GM19372 (cell line): ENCODE measurements around the gene P2RY8.
"Not testable (repeated sequence)": the region's sequence is repeated elsewhere in the genome, so short reads cannot be mapped to it uniquely, and the experiment has no call there.

Experiments
- ATAC-seq: cut with Tn5 transposase; IDR thresholded peaks from one replicate; pipeline ENCODE4 v1.9.1; 2021; ENCODE audit warnings: mild to moderate bottlenecking, low read depth, moderate library complexity; ENCODE audit not compliant: unreplicated experiment

The P2RY8 gene, protein sequence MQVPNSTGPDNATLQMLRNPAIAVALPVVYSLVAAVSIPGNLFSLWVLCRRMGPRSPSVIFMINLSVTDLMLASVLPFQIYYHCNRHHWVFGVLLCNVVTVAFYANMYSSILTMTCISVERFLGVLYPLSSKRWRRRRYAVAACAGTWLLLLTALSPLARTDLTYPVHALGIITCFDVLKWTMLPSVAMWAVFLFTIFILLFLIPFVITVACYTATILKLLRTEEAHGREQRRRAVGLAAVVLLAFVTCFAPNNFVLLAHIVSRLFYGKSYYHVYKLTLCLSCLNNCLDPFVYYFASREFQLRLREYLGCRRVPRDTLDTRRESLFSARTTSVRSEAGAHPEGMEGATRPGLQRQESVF

DNA sequence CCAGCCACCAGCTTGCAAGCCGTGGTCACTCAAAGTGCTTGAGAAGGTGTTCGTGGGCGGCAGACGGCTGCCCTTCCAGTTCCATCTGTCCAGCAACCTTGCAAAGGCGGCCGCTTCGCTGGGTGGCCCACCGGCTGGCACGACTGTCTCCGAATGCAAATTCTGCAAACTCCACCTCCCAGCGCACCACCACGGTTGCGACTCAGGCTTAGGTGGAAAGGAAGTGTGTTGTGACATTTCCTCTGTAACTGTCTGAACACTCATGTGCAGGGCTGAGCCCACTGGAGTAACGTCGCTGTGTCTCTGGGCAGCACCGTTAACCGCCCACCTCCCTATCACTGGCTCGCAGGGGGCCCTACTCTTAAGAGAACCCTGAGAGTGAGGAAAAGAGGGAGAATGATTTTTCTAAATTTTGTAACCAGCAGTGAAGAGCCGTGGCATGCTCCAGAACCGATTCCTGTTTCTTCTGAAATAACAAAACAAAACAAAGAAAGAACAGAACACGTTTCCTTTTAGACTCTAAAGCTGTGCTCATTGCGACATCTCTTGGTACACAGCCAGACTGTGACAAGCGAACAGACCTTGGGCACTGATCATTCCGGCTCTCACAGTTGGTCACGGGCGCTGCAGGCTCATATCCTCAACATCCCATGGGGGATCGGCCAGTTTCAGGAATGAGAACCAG lies at the start of gene P2RY8:
Gene P2RY8 (minus strand): TSS at position 155 of the 685 bp plus-strand sequence. CDS start 70,627 bp downstream, outside the sequence.
- peak; percentile 75 for ATAC-seq

DNA sequence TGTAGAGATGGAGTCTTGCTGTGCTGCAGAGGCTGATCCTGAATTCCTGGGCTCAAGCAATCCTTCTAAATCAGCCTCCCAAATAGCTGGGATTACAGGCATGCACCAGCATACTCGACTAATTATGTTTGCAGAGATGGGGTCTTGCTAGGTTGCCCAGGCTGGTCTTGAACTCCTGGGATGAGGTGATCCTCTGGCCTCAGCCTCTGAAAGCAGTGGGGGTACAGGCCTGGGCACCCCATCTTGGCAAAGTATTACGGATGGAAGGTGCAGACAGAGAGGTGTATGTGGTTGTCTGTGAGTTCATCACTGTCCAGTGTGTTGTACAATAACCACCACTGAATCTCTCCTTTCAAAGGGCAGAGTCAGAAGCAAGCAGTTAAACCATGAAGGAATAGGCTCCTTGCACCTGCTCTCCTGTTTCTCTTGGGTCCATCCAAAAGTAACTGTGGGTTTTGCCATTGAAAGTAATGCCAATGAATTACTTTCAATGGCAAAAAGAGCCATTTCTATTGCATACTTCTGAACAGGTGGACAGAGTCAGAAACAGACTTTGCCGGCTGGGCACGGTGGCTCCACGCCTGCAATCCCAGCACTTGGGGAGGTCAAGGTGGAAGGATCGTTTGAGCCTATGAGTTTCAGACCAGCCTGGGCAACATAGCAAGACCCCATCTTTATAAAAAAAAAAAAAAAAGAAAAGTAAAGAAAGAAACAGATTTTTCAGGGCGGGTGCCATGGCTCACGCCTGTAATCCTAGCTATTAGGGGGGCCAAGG lies 47.4 kb upstream of the P2RY8 start:
- no peak for ATAC-seq

DNA sequence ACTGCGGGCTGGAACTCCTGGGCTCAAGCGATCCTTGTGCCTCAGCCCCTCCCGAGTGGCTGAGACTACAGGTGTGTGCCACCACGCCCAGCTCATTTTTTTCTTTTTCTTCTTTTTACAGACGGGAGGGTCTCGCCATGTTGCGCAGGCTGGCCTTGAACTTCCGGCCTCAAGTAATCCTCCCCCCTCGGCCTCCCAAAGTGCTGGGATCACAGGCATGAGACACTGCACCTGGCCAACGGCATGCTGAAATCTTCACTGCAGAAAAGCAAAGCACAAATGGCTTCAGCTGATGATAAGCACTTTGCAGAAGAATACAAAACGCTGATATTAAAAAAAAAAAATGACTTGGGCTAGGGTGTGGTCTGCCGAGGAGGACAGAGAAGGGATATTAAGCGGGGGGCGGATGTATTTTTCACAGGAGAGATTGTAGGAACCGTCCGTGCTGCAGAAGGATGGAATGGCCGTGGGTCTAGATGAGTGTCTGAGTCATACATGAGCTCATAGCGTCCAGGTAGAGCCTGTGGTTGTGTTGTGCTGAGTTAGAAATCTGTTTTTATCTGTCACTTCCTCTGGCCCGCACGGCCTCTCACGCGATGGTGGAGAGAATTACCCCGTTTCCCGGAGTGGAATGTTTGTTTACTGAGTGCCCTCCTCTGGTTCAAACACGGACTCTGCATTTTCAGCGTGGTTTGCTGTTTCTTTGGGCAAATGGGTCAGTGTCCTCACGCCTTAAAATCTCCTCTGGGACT lies 45.9 kb upstream of the P2RY8 start:
- ATAC-seq = peak; percentile 74

DNA sequence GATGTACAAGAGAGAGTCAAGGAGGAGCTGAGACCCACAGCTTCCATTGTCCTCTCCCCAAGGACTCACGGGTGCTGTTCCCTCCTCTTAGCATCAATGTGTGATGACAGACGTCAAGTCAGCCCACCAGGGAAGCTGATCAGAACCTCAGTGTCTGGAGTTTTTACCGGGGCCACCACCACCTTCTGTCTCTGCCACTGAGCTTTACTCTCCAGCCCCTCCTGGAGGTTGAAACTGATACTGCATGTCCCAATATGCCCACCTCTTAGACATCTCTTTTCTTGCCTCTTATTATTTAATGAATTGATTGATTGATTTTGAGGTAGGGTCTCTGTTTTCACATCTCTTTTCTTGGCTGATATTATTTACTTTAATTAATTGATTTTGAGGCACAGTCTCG lies 44.1 kb upstream of the P2RY8 start:
- no peak for ATAC-seq

DNA sequence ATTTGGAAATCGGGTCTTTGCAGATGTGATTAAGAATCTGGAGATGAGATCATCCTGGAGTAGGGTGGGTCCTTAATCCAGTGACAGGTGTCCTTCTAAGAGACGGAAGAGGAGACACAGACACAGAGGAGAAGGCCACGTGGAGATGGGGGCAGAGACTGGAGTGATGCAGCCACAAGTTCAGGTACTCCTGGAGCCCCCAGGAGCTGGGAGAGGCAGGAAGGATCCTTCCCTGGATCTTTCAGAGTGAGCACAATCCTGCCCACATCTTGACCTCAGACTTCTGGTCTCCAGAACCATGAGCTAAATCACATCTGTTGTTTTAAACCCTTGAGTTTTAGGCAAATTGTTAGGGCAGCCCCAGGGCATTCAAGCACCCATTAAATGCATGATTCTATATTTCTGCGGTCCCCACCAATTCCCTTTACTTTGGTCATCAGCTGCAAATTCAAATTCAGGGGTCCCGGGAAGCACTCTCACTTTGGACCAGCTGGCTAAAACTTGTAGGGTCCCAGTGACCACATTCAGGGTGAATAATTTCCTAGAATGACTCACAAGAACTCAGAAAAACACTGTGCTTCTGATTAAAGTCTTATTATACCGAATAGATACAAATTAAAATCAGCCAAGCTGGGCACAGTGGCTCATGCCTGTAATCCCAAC lies 41.7 kb upstream of the P2RY8 start:
- no peak for ATAC-seq

DNA sequence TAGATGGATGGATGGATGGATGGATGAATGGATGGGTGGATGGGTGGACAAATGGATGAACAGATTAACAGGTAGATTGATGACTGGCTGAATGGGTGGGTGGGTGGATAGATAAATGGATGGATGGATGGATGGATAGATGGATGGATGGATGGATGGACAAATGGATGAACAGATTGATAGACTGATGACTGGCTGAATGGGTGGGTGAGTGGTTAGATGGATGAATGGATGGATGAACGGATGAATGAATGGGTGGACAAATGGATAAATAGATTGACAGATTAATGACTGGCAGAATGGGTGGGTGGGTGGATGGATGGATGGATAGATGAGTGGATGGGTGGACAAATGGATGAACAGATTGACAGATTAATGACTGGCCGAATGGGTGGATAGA lies 40.9 kb upstream of the P2RY8 start:
- no peak for ATAC-seq

DNA sequence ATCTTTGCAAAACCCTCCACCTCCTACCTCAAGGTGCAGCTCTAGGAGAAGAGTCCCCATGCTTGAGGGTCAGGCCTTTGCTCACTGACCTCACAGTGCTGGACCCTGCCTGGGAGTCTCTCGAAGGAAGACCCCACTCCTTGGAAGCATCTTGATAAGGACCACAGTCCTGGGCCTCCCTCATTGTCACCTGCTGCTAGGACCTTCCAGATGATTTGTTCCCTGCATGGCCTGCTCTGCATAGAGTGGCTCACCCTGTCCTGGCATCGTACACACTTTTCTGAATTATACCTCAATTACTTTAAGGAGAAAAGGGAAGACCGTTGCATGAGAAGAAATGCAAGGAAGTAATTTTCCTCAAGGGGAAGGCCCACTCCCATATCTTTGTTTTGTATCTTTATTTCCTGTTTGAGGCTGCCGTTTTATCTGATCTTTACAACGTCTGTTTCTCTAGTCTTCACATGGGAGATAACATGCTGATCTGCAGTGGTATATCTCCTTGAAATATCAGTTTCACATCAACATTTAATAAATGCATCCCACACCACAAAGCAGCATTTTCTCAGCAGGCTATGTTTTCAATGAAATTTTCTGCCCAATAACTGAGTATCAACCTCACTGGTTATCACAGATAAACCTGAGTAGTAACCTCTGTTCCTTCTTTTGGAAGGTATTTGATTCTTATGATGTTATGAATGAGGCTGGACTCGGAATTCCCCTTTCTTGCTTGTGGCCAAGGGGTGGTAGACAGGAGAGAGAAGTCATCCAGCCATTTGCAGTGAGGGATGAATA lies 39.4 kb upstream of the P2RY8 start:
- no peak for ATAC-seq

DNA sequence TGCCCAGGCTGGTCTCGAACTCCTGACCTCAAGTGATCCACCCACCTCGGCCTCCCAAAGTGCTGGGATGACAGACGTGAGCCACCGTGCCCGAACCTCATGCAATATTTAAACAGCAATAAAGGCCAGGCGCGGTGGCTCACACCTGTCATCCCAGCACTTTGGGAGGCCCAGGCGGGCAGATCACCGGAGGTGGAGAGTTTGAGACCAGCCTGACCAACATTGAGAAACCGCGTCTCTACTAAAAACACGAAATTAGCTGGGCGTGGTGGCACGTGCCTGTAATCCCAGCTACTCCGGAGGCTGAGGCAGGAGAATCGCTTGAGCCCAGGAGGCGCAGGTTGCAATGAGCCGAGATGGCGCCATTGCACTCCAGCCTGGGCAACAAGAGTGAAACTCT lies 37.2 kb upstream of the P2RY8 start:
- ATAC-seq = not testable (repeated sequence)

DNA sequence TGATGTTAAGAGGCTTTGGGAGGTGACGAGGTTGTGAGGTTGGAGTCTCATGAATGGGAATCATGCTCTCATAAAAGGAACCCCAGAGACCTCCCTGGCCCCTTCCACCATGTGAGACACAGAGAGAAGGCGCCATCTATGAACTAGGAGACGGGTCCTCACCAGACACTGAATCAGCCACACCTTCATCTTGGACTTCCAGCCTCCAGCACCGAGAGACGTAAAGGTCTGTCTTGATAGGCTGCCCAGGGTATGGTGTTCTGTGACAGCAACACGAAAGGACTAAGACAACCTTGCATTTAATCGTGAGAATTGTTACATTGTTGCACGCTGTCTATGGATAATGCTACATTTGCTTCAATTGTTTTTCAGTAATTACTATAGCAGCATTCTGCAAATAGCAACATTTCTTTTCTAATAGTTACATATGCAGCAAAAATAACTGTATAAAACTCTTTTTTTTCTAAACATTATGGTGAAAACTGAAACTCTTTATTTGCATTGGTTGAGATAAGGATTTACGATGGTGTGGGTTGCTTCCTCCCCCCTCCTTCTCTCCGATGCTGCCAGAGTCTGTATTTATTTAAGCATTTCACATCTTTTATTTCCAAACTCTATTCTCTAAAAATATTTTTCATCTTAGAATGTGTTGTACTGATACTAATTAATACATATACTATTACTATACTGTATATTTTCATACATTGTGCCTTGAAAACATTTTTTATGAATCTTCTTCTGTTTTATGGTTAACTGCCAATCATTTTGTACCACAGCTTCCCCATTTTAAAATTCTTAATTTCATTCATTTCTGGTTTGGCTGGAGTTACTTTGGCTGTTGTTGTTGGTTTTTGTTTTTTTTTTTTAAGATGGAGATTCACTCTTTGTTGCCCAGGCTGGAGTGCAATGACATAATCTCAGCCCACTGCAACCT lies 28.0 kb upstream of the P2RY8 start:
- no peak for ATAC-seq

DNA sequence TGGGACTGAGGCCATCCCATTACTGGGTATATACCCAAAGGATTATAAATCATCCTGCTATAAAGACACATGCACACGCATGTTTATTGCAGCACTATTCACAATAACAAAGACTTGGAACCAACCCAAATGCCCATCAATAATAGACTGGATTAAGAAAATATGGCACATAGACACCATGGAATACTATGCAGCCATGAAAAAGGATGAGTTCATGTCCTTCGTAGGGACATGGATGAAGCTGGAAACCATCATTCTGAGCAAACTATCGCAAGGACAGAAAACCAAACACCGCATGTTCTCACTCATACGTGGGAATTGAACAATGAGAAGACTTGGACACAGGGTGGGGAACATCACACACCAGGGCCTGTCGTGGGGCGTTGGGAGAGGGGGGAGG lies 27.1 kb upstream of the P2RY8 start:
- ATAC-seq = not testable (repeated sequence)

DNA sequence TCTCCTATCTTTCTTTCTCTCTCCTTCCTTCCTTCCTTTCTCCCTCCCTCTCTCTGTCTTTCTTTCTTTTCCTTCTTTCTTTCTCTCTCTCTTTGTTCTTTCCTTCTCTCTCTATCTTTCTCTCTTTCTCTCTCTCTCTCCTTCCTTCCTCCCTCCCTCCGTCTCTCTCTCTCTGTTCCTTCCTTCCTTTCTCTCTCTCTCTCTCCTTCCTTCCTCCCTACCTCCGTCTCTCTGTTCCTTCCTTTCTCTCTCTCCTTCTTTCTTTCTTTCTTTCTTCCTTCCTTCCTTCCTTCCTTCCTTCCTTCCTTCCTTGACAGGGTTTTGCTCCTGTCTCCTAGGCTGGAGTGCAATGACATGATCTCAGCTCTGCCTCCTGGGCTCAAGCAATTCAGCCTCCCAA lies 24.2 kb upstream of the P2RY8 start:
- ATAC-seq = no peak

DNA sequence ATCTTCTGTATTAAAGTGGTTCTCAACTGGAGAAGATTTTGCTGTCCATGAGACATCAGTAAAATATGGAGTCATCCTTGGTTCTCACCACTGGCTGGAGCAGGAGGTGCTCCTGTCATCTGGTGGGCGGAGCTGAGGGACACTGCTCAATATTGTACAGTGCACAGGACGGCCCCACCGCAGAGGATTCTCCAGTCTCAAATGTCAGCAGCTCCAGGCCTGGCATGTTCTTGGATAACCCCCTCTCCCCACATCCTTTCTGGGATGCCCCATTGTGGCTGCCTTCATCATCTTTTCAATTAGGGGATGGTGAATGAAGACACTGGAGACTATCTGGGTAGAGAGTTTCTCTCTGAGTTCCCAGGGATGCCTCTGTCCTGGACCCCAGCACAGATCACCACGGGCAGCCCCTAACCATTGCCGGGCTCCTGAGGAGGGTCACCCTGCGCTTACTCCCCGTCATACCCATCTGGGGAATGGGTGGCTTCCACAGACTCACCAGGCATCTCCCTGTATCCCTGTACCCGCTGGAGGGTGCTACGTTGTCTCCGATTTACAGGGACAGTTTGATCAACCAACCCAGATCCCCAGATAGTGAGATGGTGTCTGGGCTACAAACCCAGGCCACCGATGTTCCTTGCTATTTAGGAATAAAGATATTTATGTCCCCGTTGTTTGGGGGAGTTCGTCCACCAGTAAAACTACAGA lies 21.9 kb upstream of the P2RY8 start:
- no peak for ATAC-seq

DNA sequence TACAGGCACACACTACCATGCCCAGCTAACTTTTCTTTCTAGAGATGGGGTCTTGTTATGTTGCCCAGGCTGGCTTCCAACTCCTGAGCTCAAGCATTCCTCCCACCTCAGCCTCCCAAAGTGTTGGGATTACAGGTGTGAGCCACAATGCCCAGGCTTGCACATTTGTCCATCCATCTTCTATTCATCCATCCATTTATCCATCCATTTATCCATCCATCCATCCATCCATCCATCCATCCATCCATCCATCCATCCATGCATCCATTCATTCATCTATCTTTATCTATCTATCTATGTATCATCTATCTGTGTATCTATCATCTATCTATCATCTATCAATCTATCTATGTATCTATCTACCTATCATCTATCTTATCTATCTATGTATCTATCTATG lies 20.5 kb upstream of the P2RY8 start:
- ATAC-seq = not testable (repeated sequence)

DNA sequence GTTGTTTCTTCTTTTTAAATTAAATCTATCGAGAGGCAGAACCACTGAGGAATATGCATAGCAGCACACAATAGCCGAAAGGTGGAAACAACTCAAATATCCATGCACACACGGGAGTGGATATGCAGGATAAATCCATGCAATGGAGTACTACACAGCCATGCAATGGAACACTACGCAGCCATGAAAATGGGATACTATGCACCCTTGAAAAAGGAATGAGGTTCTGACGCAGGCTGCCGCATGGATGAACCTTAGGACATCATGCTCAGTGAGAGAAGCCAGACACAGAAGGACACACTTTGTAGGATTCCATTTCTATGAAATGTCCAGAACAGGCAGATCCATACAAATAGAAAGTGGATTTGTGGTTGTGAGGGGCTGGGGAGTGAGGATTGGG lies 18.4 kb upstream of the P2RY8 start:
- ATAC-seq = no peak

DNA sequence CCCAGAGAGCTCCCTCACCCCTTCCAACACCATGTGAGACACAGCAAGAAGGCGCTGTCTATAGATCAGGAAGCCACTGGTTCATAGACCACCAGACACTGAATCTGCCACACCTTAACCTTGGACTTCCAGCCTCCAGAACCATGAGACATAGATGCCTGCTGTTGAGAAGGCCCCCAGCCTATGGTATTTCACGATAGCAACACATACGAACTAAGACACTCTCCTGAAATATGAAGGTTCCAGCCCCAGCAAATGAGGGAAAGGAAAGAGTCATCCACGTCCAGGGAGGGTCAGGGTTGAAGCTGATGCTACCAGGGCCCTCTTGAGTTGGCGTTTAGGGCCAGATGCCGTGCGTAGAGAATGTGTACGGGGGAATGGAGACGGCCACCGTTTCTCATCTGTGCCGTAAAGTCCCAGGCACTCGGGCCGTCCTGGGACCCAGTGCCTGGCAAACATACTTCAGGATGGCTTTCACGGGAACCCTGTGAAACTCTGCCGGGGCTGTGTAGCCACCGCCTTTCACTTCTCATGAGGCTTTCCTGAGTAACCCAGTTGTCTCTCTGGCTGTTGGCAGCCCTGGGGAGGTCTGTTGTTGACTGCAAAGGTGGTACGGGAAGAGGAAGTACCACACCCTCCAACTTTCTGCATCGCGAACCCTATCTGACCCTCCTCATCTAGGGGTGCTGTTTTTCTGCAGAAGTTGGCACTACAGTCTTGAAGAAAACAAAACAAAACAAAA lies 17.7 kb upstream of the P2RY8 start:
- ATAC-seq = no peak

DNA sequence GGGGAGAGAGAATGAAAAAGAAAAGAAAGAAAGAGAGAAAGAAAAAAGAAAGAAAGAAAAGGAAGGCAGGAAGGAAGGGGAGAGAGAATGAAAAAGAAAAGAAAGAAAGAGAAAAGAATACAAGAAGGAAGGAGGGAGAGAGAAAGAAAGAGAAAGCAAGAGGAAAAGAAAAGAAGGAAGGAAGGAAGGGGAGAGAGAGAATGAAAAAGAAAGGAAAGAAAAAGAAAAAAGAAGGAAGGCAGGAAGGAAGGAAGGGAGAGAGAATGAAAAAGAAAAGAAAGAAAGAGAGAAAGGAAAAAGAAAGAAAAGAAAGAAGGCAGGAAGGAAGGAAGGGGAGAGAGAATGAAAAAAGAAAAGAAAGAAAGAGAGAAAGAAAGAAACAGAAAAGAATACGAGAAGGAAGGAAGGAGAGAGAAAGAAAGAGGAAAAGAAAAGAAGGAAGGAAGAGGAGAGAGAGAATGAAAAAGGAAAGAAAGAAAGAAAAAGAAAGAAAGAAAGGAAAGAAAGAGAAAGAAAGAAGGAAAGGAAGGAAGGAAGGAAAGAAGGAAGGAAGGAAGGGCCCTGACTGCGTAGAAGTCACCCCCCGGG lies 15.1 kb upstream of the P2RY8 start:
- no peak for ATAC-seq
